ENCODE data around the gene PLEKHJ1. TPM values are rescaled to one million over a fixed set of nuclear protein-coding genes. Genes with fewer than 3 reads are reported as not detected.
"Not testable (repeated sequence)": the region's sequence is repeated elsewhere in the genome, so short reads cannot be mapped to it uniquely, and the experiment has no call there.

PLEKHJ1 gene, protein sequence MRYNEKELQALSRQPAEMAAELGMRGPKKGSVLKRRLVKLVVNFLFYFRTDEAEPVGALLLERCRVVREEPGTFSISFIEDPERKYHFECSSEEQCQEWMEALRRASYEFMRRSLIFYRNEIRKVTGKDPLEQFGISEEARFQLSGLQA
- total RNA-seq: 100 to 1,000 TPM; 156 to 298 (median 227) TPM

DNA sequence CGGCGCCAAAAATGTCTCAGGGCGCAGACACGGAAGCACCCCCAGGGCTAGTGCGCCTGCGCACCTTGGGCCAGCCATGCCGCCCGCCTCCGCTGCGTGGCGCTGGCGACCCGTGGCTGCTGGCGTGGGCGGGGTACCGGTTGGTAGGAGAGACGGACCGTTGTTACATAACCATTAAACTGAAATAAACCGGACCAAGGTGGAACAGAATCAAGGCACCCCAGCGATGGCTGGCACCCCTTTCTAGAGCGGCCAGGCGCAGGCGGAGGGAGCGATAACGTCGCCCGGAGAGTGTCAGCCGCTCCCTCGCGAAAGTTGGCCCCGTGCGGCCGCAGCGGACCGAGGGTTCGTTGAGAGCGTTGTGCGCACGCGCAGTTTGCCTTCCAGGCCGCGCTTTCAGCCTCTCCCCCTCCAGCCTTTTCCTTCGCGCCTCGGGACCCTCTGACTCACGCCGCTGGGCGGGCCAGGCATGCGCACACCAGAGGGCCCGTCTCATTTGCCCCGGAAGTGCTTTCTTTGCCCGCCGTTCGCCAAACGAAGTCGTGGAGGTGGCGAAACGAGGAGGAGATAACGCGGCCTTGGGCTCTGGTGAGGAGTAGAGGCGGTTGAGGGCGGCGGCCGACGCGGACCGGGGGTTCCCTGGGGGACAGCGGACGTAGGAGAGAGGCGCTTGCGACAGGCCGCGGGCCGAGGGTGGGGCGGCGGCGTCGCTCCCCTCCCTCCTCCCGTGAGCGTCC is at the start of gene PLEKHJ1, which contains the start of gene SF3A2:
Gene PLEKHJ1 (minus strand): TSS at position 16 of the 737 bp plus-strand sequence. CDS start 81 bp downstream, outside the sequence.
Gene SF3A2 (plus strand): TSS at position 511 of the 737 bp plus-strand sequence. CDS start 6,595 bp downstream, outside the sequence.
- DNase-seq: peak; percentile 93 to 99 (median 98)
- peak; percentile 79 to 83 for TF ChIP-seq POLR2A (IDR thresholded peaks at IDR 0.05)
- TF ChIP-seq, protein P1, sequence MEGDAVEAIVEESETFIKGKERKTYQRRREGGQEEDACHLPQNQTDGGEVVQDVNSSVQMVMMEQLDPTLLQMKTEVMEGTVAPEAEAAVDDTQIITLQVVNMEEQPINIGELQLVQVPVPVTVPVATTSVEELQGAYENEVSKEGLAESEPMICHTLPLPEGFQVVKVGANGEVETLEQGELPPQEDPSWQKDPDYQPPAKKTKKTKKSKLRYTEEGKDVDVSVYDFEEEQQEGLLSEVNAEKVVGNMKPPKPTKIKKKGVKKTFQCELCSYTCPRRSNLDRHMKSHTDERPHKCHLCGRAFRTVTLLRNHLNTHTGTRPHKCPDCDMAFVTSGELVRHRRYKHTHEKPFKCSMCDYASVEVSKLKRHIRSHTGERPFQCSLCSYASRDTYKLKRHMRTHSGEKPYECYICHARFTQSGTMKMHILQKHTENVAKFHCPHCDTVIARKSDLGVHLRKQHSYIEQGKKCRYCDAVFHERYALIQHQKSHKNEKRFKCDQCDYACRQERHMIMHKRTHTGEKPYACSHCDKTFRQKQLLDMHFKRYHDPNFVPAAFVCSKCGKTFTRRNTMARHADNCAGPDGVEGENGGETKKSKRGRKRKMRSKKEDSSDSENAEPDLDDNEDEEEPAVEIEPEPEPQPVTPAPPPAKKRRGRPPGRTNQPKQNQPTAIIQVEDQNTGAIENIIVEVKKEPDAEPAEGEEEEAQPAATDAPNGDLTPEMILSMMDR (IDR thresholded peaks at IDR 0.05): peak; percentile 100
- Histone ChIP-seq H3K4me3 (peak within 1 kb of the TSS; percentile 81 to 98 (median 86)), H3K4me1 (peaks cover 12 to 68% (median 38%) of the 10 kb centered on the region in 4 donors), H3K36me3 (peaks cover 0 to 20% (median 0%) of the 10 kb centered on the region in 3 donors), H3K9me3 (no peaks in the 10 kb centered on the region), H3K27ac (peak within 1 kb of the TSS; percentile 92 to 100 (median 97)), H3K27me3 (no peaks in the 10 kb centered on the region)

DNA sequence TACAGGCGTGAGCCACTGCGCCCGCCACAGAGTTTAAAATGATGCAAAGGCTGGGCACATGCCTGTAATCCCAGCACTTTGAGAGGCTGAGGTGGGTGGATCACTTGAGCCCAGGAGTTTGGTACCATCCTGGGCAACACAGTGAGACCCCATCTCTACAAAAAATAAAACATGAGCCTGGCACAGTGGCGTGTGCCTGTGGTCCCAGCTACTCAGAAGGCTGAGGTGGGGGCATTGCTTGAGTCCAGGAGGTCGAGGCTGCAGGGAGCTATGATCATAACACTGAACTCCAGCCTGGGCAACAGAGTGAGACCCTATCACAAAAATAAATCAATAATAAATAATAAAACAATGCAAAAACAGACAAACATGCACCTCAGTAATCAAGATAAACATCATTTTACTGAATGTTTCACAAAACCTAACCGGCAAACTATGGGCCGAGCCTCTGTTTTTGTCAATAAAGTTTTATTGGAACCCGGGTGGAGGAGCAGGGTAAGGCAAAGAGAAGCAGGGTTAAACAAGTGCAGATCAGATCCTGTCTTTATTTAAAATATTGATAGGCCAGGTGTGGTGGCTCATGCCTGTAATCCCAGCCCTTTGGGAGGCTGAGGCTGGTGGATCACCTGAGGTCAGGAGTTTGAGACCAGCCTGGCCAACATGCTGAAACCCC is 47.8 kb upstream of the PLEKHJ1 start:
- H3K36me3 ChIP-seq: no peaks in the 10 kb centered on the region
- H3K4me3 ChIP-seq: no peak overlapping the region
- H3K27ac ChIP-seq: no peak overlapping the region
- TF ChIP-seq, protein P1 (IDR thresholded peaks at IDR 0.05): no peak
- TF ChIP-seq POLR2A (IDR thresholded peaks at IDR 0.05): no peak
- peaks cover 0 to 36% (median 10%) of the 10 kb centered on the region in 4 donors for H3K4me1 ChIP-seq
- H3K9me3 ChIP-seq: no peaks in the 10 kb centered on the region
- H3K27me3 ChIP-seq: no peaks in the 10 kb centered on the region
- no peak for DNase-seq

DNA sequence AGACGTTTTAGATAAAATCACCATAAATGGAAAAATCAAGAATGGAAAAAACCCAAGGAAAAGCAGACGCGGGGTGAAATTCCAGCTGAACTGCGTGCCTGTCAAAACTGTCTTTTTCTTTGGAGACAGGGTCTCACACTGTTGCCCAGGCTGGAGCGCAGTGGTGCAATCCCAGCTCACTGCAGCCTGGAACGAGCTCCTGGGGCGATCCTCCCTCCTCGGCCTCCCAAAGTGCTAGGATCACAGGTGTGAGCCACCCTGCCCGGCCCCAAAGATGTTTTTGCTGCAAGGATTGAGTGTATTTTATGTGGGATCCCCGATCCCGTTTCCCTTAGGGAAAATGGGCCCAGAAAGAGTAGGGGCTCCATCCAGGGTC is 46.7 kb upstream of the PLEKHJ1 start:
- H3K27ac ChIP-seq: peak overlapping the region in 2 of 4 donors; percentile 52 to 64
- TF ChIP-seq POLR2A (IDR thresholded peaks at IDR 0.05): no peak
- TF ChIP-seq, protein P1 (IDR thresholded peaks at IDR 0.05): no peak
- no peaks in the 10 kb centered on the region for H3K27me3 ChIP-seq
- H3K36me3 ChIP-seq: no peaks in the 10 kb centered on the region
- H3K4me3 ChIP-seq: peak overlapping the region in 1 of 4 donors; percentile 40
- H3K4me1 ChIP-seq: peaks cover 0 to 24% (median 3%) of the 10 kb centered on the region in 4 donors
- no peak for DNase-seq
- no peaks in the 10 kb centered on the region for H3K9me3 ChIP-seq

DNA sequence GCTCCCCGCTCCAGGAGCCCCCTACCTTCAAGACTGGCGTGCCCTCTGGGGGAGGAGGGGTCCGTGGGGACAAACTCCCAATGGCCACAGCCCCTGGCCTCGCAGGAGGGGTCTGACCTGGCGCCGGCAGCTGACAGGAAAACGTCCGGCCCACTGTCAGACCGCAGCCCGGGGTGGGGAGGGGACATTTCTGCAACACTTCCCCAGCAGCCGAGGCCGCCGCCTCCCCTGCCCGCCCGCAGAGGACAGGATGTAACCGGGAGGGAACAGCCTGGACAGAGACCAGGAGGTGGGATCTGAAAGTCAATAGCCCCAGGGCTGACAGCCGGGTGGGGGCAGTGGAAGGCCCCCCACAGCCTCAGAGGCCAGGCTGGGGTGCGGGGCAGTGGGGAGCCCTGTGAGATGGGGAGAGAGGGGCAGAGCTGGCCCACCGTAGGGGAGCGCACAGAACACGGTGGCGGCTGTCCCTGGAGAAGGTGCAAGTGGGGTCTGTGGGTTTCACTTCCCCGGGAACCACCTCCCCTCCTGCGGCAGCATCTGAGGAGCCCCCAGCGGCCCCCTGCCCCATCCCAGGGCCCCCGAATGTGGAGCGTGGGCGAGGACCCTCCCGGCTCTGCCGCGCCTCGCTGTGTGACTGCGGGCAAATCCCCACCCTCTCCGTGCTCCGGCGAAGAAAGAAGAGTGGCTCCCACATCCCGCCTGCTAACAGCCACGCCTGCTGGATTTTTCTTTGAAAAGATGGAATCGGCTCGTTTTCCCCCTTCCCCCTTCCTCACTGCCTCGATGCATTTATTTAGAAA is 46.1 kb upstream of the PLEKHJ1 start, which contains the start of gene PEAK3:
Gene PEAK3 (minus strand): TSS at position 114 of the 800 bp plus-strand sequence. CDS start 1,244 bp downstream, outside the sequence.
- DNase-seq: peak; percentile 75 to 94 (median 91)
- TF ChIP-seq, protein P1 (IDR thresholded peaks at IDR 0.05): no peak
- no peak for TF ChIP-seq POLR2A (IDR thresholded peaks at IDR 0.05)
- H3K27ac ChIP-seq: peak within 1 kb of the TSS; percentile 52 to 80 (median 58)
- H3K4me1 ChIP-seq: peaks cover 0 to 24% (median 3%) of the 10 kb centered on the region in 4 donors
- H3K4me3 ChIP-seq: peak within 1 kb of the TSS; percentile 19 to 49 (median 43)
- H3K27me3 ChIP-seq: no peaks in the 10 kb centered on the region
- no peaks in the 10 kb centered on the region for H3K36me3 ChIP-seq
- no peaks in the 10 kb centered on the region for H3K9me3 ChIP-seq

DNA sequence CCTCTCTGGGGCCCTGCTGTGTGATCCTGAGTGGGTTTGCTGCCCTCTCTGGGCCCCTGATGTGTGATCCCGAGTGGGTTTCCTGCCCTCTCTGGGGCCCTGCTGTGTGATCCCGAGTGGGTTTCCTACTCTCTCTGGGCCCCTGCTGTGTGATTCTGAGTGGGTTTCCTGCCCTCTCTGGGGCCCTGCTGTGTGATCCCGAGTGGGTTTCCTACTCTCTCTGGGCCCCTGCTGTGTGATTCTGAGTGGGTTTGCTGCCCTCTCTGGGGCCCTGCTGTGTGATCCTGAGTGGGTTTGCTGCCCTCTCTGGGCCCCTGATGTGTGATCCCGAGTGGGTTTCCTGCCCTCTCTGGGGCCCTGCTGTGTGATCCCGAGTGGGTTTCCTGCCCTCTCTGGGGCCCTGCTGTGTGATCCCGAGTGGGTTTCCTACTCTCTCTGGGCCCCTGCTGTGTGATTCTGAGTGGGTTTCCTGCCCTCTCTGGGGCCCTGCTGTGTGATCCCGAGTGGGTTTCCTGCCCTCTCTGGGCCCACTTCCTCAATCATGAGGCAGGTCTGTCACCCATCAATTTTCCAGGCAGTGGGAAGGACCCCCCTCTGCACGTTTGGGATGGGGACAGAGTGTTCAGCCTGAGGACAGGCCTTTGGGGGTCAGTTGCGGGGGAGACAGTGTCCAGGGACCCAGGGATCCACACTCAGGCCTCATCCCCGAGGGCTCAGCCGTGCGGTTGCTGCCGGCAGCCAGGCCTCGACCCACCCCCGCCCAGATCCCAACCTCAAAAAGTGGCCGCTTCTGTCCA is 45.3 kb upstream of the PLEKHJ1 start:
- H3K9me3 ChIP-seq, DNase-seq, H3K27me3 ChIP-seq, H3K36me3 ChIP-seq: not testable (repeated sequence)
- Histone ChIP-seq H3K27ac (peak overlapping the region; percentile 52 to 80 (median 58)), H3K4me3 (peak overlapping the region; percentile 19 to 49 (median 43)), H3K4me1 (peaks cover 0 to 24% (median 5%) of the 10 kb centered on the region in 4 donors)
